ENCODE data around the gene EPPIN. TPM values are rescaled to one million over a fixed set of nuclear protein-coding genes. Genes with fewer than 3 reads are reported as not detected.

Gene EPPIN
- polyA plus RNA-seq, 1 donor (not counting 4 experiments of a cell fraction or from before 2014, with no cell fraction given): not detected

GRCh38 chr20:45583502-45583901, 36.3 kb upstream of the EPPIN start:
- Histone ChIP-seq H3K9ac (ENCODE audit: control insufficient read depth, extremely low read depth, insufficient read depth, low read length) (no peak overlapping the region), H3K79me2 (ENCODE audit: control insufficient read depth, insufficient read depth, low read length) (no peaks in the 10 kb centered on the region), H3K27me3 (ENCODE audit: control insufficient read depth, extremely low read depth, insufficient read depth, low read length) (no peaks in the 10 kb centered on the region), H2AFZ (ENCODE audit: control insufficient read depth, low read length) (no peak overlapping the region), H4K20me1 (ENCODE audit: control insufficient read depth, extremely low read depth, insufficient read depth, low read length) (no peaks in the 10 kb centered on the region), H3K36me3 (ENCODE audit: control insufficient read depth in 2 of 2, extremely low read depth in 1 of 2, insufficient read depth in 2 of 2, low read length in 2 of 2) (no peaks in the 10 kb centered on the region), H3K27ac (ENCODE audit: control insufficient read depth, insufficient read depth, low read length) (no peak overlapping the region), H3K4me1 (ENCODE audit: control insufficient read depth, extremely low read depth, insufficient read depth, low read length) (no peaks in the 10 kb centered on the region), H3K9me3 (ENCODE audit: control insufficient read depth, low read depth, low read length) (no peaks in the 10 kb centered on the region), H3K4me3 (ENCODE audit: control insufficient read depth in 2 of 3, extremely low read depth in 1 of 3, insufficient read depth in 2 of 3, low read depth in 1 of 3, low read length in 3 of 3) (no peak overlapping the region), H3K4me2 (ENCODE audit: control insufficient read depth, extremely low read depth, insufficient read depth, low read depth, low read length) (no peak overlapping the region), H3K9me1 (ENCODE audit: control insufficient read depth, extremely low read depth, insufficient read depth, low read length) (no peaks in the 10 kb centered on the region)
- no peak for TF ChIP-seq EZH2 (IDR thresholded peaks at IDR 0.05; ENCODE audit: low read length)
- TF ChIP-seq CTCF (optimal IDR thresholded peaks at IDR 0.05 in 1 of 3, IDR thresholded peaks at IDR 0.05 in 1 of 3, conservative IDR thresholded peaks at IDR 0.05 in 1 of 3; ENCODE audit: extremely low read depth in 1 of 3, insufficient read depth in 2 of 3, low read length in 3 of 3): no peak
- DNase-seq (ENCODE audit: low read depth, low spot score) (no peak), FAIRE-seq (no peak)
- dilution Hi-C loops (cut with MboI; ENCODE audit: extremely low pct_ligation_motif_present, low sequenced_read_pairs): no loop called here

- H3K36me3 ChIP-seq (ENCODE audit: control insufficient read depth in 2 of 2, extremely low read depth in 1 of 2, insufficient read depth in 2 of 2, low read length in 2 of 2): no peaks in the 10 kb centered on the region
- no peak overlapping the region for H3K27ac ChIP-seq (ENCODE audit: control insufficient read depth, insufficient read depth, low read length)
- no peaks in the 10 kb centered on the region for H3K9me3 ChIP-seq (ENCODE audit: control insufficient read depth, low read depth, low read length)
- H3K9ac ChIP-seq (ENCODE audit: control insufficient read depth, extremely low read depth, insufficient read depth, low read length): no peak overlapping the region
- TF ChIP-seq CTCF (optimal IDR thresholded peaks at IDR 0.05 in 1 of 3, IDR thresholded peaks at IDR 0.05 in 1 of 3, conservative IDR thresholded peaks at IDR 0.05 in 1 of 3; ENCODE audit: extremely low read depth in 1 of 3, insufficient read depth in 2 of 3, low read length in 3 of 3): no peak
- no peak for TF ChIP-seq EZH2 (IDR thresholded peaks at IDR 0.05; ENCODE audit: low read length)
- FAIRE-seq: no peak
- no peaks in the 10 kb centered on the region for H3K79me2 ChIP-seq (ENCODE audit: control insufficient read depth, insufficient read depth, low read length)
- no peaks in the 10 kb centered on the region for H3K9me1 ChIP-seq (ENCODE audit: control insufficient read depth, extremely low read depth, insufficient read depth, low read length)
- dilution Hi-C loops (cut with MboI; ENCODE audit: extremely low pct_ligation_motif_present, low sequenced_read_pairs): no loop called here
- H3K27me3 ChIP-seq (ENCODE audit: control insufficient read depth, extremely low read depth, insufficient read depth, low read length): no peaks in the 10 kb centered on the region
- DNase-seq (ENCODE audit: low read depth, low spot score): no peak
- H4K20me1 ChIP-seq (ENCODE audit: control insufficient read depth, extremely low read depth, insufficient read depth, low read length): no peaks in the 10 kb centered on the region
- H3K4me2 ChIP-seq (ENCODE audit: control insufficient read depth, extremely low read depth, insufficient read depth, low read depth, low read length): no peak overlapping the region
- H3K4me3 ChIP-seq (ENCODE audit: control insufficient read depth in 2 of 3, extremely low read depth in 1 of 3, insufficient read depth in 2 of 3, low read depth in 1 of 3, low read length in 3 of 3): no peak overlapping the region
- H2AFZ ChIP-seq (ENCODE audit: control insufficient read depth, low read length): no peak overlapping the region
- no peaks in the 10 kb centered on the region for H3K4me1 ChIP-seq (ENCODE audit: control insufficient read depth, extremely low read depth, insufficient read depth, low read length)
Measured at GRCh38 chr20:45581702-45582101, 34.5 kb upstream of the EPPIN start.
